SH-SY5Y (cell line): ENCODE results near the gene NHS.

Source experiments
- GATA2 ChIP-seq: IDR thresholded peaks from 2 replicates; pipeline ENCODE4 v1.6.1; 2011; ENCODE audit warnings: mild to moderate bottlenecking, low read depth, low read length
- GATA3 ChIP-seq: IDR thresholded peaks from 2 replicates; pipeline ENCODE4 v1.6.1; 2011; ENCODE audit warnings: low read depth, mild to moderate bottlenecking, low read length, moderate library complexity

- no peak for TF ChIP-seq GATA2
- TF ChIP-seq GATA3: no peak
Measured at GRCh38 chrX:17748684-17749083, 373.7 kb downstream of the NHS start.
